K562 (cell line): ENCODE measurements around the gene CNOT10. TPM values are rescaled to one million over a fixed set of nuclear protein-coding genes. Genes with fewer than 3 reads are reported as not detected.

Source experiments
- AFF4 ChIP-seq: sonication (generic); formaldehyde crosslinking; IDR thresholded peaks from 2 replicates; pipeline ENCODE4 v1.8.0; 2023; ENCODE audit warnings: mild to moderate bottlenecking, missing genetic modification reagents
- BRD4 ChIP-seq: fragments of 200-600 bp; sonication (generic); IDR thresholded peaks from 2 replicates; pipeline ENCODE4 v1.6.1; 2017; ENCODE audit warnings: inconsistent platforms
- BRF2 ChIP-seq: IDR thresholded peaks from 3 replicates; pipeline ENCODE4 v1.6.1; 2011; ENCODE audit warnings: borderline replicate concordance, mild to moderate bottlenecking; ENCODE audit not compliant: insufficient read length, insufficient read depth
- EHMT2 ChIP-seq: fragments of 450-650 bp; IDR thresholded peaks from 2 replicates; pipeline ENCODE4 v1.6.1; 2018; ENCODE audit warnings: antibody characterized with exemption
- ELF2 ChIP-seq: fragments of 250-450 bp; sonication (Bioruptor Pico); IDR thresholded peaks from 2 replicates; pipeline ENCODE4 v1.5.0; 2021; ENCODE audit warnings: mild to moderate bottlenecking
- ERF ChIP-seq: fragments of 450-650 bp; formaldehyde crosslinking; IDR thresholded peaks from 2 replicates; pipeline ENCODE4 v1.4.0; 2020; ENCODE audit warnings: mild to moderate bottlenecking, mixed read lengths
- FOXA3 ChIP-seq, 2 experiments: fragments of 450-650 bp in 1 of 2; sonication (generic) in 1 of 2; formaldehyde crosslinking; IDR thresholded peaks in 1 of 2; conservative IDR thresholded peaks in 1 of 2; 2 replicates each; pipeline versions ENCODE4 v1.4.0 to v1.8.0; 2020 to 2022; ENCODE audit warnings: mild to moderate bottlenecking in 2 of 2, missing genetic modification reagents in 1 of 2
- GTF2F1 ChIP-seq: IDR thresholded peaks from 2 replicates; pipeline ENCODE4 v1.6.1; 2011; ENCODE audit warnings: low read depth, low read length, improper control_type of control experiment
- MAFK ChIP-seq: IDR thresholded peaks from 2 replicates; pipeline ENCODE4 v1.6.1; 2011; ENCODE audit warnings: low read length, improper control_type of control experiment
- OTX1 ChIP-seq: fragments of 450-650 bp; formaldehyde crosslinking; IDR thresholded peaks from 2 replicates; pipeline ENCODE4 v1.4.0; 2022; ENCODE audit warnings: mild to moderate bottlenecking
- PHF8 ChIP-seq: fragments of 200-600 bp; sonication (generic); IDR thresholded peaks from 2 replicates; pipeline ENCODE4 v1.6.1; 2012; ENCODE audit warnings: mixed run types, mild to moderate bottlenecking, inconsistent platforms, low read length, moderate library complexity, borderline replicate concordance
- RBM25 ChIP-seq: fragments of 200-400 bp; formaldehyde crosslinking; IDR thresholded peaks from 2 replicates; pipeline ENCODE4 v1.6.1; 2018; ENCODE audit warnings: low read length, low read depth, moderate library complexity; ENCODE audit not compliant: severe bottlenecking
- RFX7 ChIP-seq: fragments of 250-450 bp; sonication (Bioruptor Pico); IDR thresholded peaks from 2 replicates; pipeline ENCODE4 v1.5.1; 2021; ENCODE audit warnings: mild to moderate bottlenecking
- SRSF9 ChIP-seq: fragments of 200-400 bp; formaldehyde crosslinking; IDR thresholded peaks from 2 replicates; pipeline ENCODE4 v1.6.1; 2017; ENCODE audit warnings: low read depth, low read length, borderline replicate concordance
- TBL1XR1 ChIP-seq, 2 experiments: IDR thresholded peaks; 2 replicates each; pipeline ENCODE4 v1.6.1; 2012; ENCODE audit warnings: improper control_type of control experiment in 2 of 2, low read length in 2 of 2, mild to moderate bottlenecking in 1 of 2
- TFAM ChIP-seq: fragments of 250-450 bp; sonication (Bioruptor Pico); conservative IDR thresholded peaks from 2 replicates; pipeline ENCODE4 v1.5.0; 2021; ENCODE audit warnings: mild to moderate bottlenecking, moderate library complexity
- ZNF586 ChIP-seq: fragments of 450-650 bp; formaldehyde crosslinking; conservative IDR thresholded peaks from 2 replicates; pipeline ENCODE4 v1.4.0; 2020; ENCODE audit warnings: mild to moderate bottlenecking, moderate library complexity
- polyA plus RNA-seq, 8 experiments: library from polyadenylated mRNA; depleted of rRNA in 4 of 8; stranded (reverse) in 5 of 8; unstranded in 3 of 8; fragments of >200 nt; fragmentation: Nextera tagmentation in 2 of 8; fragmentation: Illumina TruSeq in 1 of 8; extraction: Ambion mirVana in 2 of 8; extraction: Trizol in 1 of 8; gene quantifications; 2 replicates each; pipeline versions ENCODE4 v1.2.1 to v1.2.3, GENCODE V29; 2011 to 2014; ENCODE audit warnings: inconsistent platforms in 1 of 8, missing spikeins in 1 of 8
- total RNA-seq, 7 experiments: library from RNA; depleted of rRNA in 6 of 7; stranded (reverse); fragments of >200 nt in 6 of 7; fragmentation: Illumina TruSeq in 2 of 7; extraction: Trizol in 2 of 7; gene quantifications; 2 replicates each; pipeline versions ENCODE4 v1.2.1 to v1.2.3, GENCODE V29; 2011 to 2021; ENCODE audit warnings: low replicate concordance in 1 of 7
- TF ChIP-seq, protein P1 (sequence below): sonication (generic); formaldehyde crosslinking; IDR thresholded peaks from 2 replicates; pipeline ENCODE4 v1.8.1; 2023; ENCODE audit warnings: mild to moderate bottlenecking, missing genetic modification reagents
- TF ChIP-seq, protein P2 (sequence below): fragments of 200-800 bp; sonication (Bioruptor generic); IDR thresholded peaks from 2 replicates; pipeline ENCODE4 v1.6.1; 2017; ENCODE audit warnings: missing genetic modification characterization, missing compliant biosample characterization
- TF ChIP-seq, protein P3 (sequence below): sonication (generic); formaldehyde crosslinking; IDR thresholded peaks from 2 replicates; pipeline ENCODE4 v1.9.0; 2022; ENCODE audit warnings: mild to moderate bottlenecking, missing genetic modification reagents

Gene CNOT10
- total and polyA plus RNA-seq, 9 of the 15 experiments (the other 6 are each of a cell fraction or from before 2014, with no cell fraction given) = 35.7 to 114 (median 81.9) TPM

DNA sequence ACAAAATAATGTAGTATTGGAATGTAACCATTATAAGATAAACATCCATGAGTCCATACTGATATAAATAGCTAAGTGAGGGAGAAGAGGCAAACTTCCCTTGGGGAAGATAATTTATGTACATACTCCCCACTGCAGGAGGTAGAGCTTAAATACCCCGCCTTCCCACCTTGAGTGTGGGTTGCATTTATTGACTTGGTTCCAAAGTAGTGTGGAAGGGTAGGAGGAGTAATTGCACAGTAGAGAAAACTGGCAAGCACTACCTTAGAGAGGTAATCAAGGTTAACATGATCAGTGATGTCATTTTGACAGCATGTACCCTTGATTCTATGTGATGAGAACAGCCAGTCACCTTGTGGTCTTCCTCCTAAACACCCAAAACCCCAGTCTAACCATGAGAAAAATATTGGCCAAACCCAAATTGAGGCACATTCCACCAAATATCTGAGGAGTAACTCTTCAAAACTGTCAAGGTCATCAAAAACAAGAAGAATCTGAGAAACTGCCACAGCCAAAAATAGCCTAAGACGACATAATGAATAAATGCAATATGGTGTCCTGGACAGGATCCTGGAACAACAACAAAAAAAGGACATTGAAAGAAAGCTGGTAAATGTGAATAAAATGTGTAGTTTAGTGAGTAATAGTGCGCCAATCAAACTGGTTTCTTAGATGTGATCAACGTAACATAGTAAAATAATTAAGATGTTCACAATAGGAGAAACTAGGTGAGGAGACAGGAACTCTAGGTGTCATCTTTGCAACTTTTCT lies 774 bp upstream of the CNOT10 start (continued):
- peak; percentile 77 for TF ChIP-seq EHMT2
- TF ChIP-seq AFF4 (CRISPR knock-in tag) = no peak
- TF ChIP-seq, protein P1, sequence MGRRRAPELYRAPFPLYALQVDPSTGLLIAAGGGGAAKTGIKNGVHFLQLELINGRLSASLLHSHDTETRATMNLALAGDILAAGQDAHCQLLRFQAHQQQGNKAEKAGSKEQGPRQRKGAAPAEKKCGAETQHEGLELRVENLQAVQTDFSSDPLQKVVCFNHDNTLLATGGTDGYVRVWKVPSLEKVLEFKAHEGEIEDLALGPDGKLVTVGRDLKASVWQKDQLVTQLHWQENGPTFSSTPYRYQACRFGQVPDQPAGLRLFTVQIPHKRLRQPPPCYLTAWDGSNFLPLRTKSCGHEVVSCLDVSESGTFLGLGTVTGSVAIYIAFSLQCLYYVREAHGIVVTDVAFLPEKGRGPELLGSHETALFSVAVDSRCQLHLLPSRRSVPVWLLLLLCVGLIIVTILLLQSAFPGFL (CRISPR knock-in tag) = no peak
- TF ChIP-seq, protein P2, sequence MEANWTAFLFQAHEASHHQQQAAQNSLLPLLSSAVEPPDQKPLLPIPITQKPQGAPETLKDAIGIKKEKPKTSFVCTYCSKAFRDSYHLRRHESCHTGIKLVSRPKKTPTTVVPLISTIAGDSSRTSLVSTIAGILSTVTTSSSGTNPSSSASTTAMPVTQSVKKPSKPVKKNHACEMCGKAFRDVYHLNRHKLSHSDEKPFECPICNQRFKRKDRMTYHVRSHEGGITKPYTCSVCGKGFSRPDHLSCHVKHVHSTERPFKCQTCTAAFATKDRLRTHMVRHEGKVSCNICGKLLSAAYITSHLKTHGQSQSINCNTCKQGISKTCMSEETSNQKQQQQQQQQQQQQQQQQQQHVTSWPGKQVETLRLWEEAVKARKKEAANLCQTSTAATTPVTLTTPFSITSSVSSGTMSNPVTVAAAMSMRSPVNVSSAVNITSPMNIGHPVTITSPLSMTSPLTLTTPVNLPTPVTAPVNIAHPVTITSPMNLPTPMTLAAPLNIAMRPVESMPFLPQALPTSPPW (CRISPR knock-in tag) = no peak
- TF ChIP-seq ZNF586 (CRISPR knock-in tag) = no peak
- no peak for TF ChIP-seq OTX1 (CRISPR knock-in tag)
- TF ChIP-seq, protein P3, sequence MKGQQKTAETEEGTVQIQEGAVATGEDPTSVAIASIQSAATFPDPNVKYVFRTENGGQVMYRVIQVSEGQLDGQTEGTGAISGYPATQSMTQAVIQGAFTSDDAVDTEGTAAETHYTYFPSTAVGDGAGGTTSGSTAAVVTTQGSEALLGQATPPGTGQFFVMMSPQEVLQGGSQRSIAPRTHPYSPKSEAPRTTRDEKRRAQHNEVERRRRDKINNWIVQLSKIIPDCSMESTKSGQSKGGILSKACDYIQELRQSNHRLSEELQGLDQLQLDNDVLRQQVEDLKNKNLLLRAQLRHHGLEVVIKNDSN (CRISPR knock-in tag) = no peak
- TF ChIP-seq ERF = no peak
- TF ChIP-seq BRD4 = no peak
- TF ChIP-seq RBM25 = no peak
- TF ChIP-seq RFX7 (CRISPR knock-in tag) = no peak
- no peak for TF ChIP-seq FOXA3 (CRISPR knock-in tag; conservative IDR thresholded peaks at IDR 0.05 in 1 of 2, IDR thresholded peaks at IDR 0.05 in 1 of 2)
- no peak for TF ChIP-seq GTF2F1
- no peak for TF ChIP-seq SRSF9
- TF ChIP-seq BRF2 = no peak
- no peak for TF ChIP-seq TBL1XR1 (IDR thresholded peaks at IDR 0.05; ENCODE audit: low read length in 2 of 2)
- no peak for TF ChIP-seq TFAM
- TF ChIP-seq ELF2 (CRISPR knock-in tag) = no peak
- TF ChIP-seq PHF8 = no peak
- TF ChIP-seq MAFK = peak; percentile 76
